HepG2 (cell line): ENCODE results near the gene MKS1.

Source experiments
- ESRRA ChIP-seq: sonication (generic); formaldehyde crosslinking; IDR thresholded peaks from 2 replicates; pipeline ENCODE4 v1.5.1; 2020; ENCODE audit warnings: mild to moderate bottlenecking, low read depth, missing genetic modification reagents
- KDM5B ChIP-seq: sonication (generic); formaldehyde crosslinking; IDR thresholded peaks from 2 replicates; pipeline ENCODE4 v1.4.0; 2020; ENCODE audit warnings: missing genetic modification reagents, mild to moderate bottlenecking, borderline replicate concordance
- NFIC ChIP-seq: IDR thresholded peaks from 2 replicates; pipeline ENCODE4 v1.6.1; 2012; ENCODE audit warnings: mild to moderate bottlenecking, low read length, inconsistent platforms
- ZSCAN20 ChIP-seq: sonication (generic); formaldehyde crosslinking; IDR thresholded peaks from 2 replicates; pipeline ENCODE4 v1.4.0; 2020; ENCODE audit warnings: missing genetic modification reagents, mild to moderate bottlenecking, borderline replicate concordance

GRCh38 chr17:58215685-58216084 lies 3.4 kb downstream of the MKS1 start:
- no peak for TF ChIP-seq ESRRA
- no peak for TF ChIP-seq KDM5B (CRISPR knock-in tag)
- no peak for TF ChIP-seq NFIC
- TF ChIP-seq ZSCAN20 (CRISPR knock-in tag): no peak
